AG20443 (cell line): ENCODE data around the gene NLGN1.

ENCODE experiments used
- DNase-seq: peaks from one replicate; pipeline ENCODE4 v3.0.0; 2012; ENCODE audit warnings: low spot score, mixed read lengths

The NLGN1 gene

GRCh38 chr3:174097686-174098085 is 700.1 kb downstream of the NLGN1 start:
- no peak for DNase-seq

GRCh38 chr3:174098746-174099145 is 701.2 kb downstream of the NLGN1 start:
- no peak for DNase-seq

GRCh38 chr3:174099724-174100123 is 702.2 kb downstream of the NLGN1 start:
- DNase-seq: no peak

GRCh38 chr3:174100744-174101143 is 703.2 kb downstream of the NLGN1 start:
- peak; percentile 29 for DNase-seq

GRCh38 chr3:174101244-174101643 is 703.7 kb downstream of the NLGN1 start:
- DNase-seq: no peak

GRCh38 chr3:174102274-174102673 is 704.7 kb downstream of the NLGN1 start:
- no peak for DNase-seq

GRCh38 chr3:174102866-174103265 is 705.3 kb downstream of the NLGN1 start:
- no peak for DNase-seq

- no peak for DNase-seq
Observed at GRCh38 chr3:174110761-174111160, 713.2 kb downstream of the NLGN1 start.

- DNase-seq: no peak
Observed at GRCh38 chr3:174111776-174112175, 714.2 kb downstream of the NLGN1 start.

- DNase-seq: no peak
Observed at GRCh38 chr3:174116421-174116820, 718.9 kb downstream of the NLGN1 start.

- no peak for DNase-seq
Observed at GRCh38 chr3:174120997-174121396, 723.5 kb downstream of the NLGN1 start.

GRCh38 chr3:174122411-174122810 is 724.9 kb downstream of the NLGN1 start:
- no peak for DNase-seq

- peak; percentile 63 for DNase-seq
Observed at GRCh38 chr3:174125267-174125824, 727.8 kb downstream of the NLGN1 start.

GRCh38 chr3:174126990-174127758 is 729.6 kb downstream of the NLGN1 start:
- DNase-seq: no peak

GRCh38 chr3:174132006-174132405 is 734.5 kb downstream of the NLGN1 start:
- DNase-seq: peak; percentile 24

GRCh38 chr3:174132421-174133042 is 735.0 kb downstream of the NLGN1 start:
- DNase-seq: no peak

GRCh38 chr3:174146008-174146407 is 748.5 kb downstream of the NLGN1 start:
- DNase-seq: no peak

- DNase-seq: no peak
Observed at GRCh38 chr3:174147798-174148197, 750.3 kb downstream of the NLGN1 start.

GRCh38 chr3:174153871-174154270 is 756.3 kb downstream of the NLGN1 start:
- DNase-seq: peak; percentile 15

GRCh38 chr3:174156200-174156599 is 758.7 kb downstream of the NLGN1 start:
- no peak for DNase-seq

- no peak for DNase-seq
Observed at GRCh38 chr3:174158674-174159073, 761.1 kb downstream of the NLGN1 start.

GRCh38 chr3:174159604-174160003 is 762.1 kb downstream of the NLGN1 start:
- DNase-seq: no peak

- peak; percentile 21 for DNase-seq
Observed at GRCh38 chr3:174162550-174162949, 765.0 kb downstream of the NLGN1 start.
